ENCODE measurements around the gene RPS15. TPM values are rescaled to one million over a fixed set of nuclear protein-coding genes. Genes with fewer than 3 reads are reported as not detected.

RPS15 gene
- total and polyA plus RNA-seq, 2 of the 13 experiments (the other 11 are each of a cell fraction or from before 2014, with no cell fraction given), result 695 to 1,411 TPM

GRCh38 chr19:1470305-1471009, 32.3 kb downstream of the RPS15 start (continued):
- TF ChIP-seq ZNF530 (CRISPR knock-in tag; IDR thresholded peaks at IDR 0.05; ENCODE audit: low read depth) (no peak), CHCHD3 (CRISPR knock-in tag; IDR thresholded peaks at IDR 0.05) (peak; percentile 79; the same call in 1 of the 2 replicates), CAMTA2 (CRISPR knock-in tag; IDR thresholded peaks at IDR 0.05; ENCODE audit: borderline replicate concordance) (0 out of 2 replicates have a peak, but pooled peaks have one; percentile 39), ZNF331 (CRISPR knock-in tag; IDR thresholded peaks at IDR 0.05) (no peak), ZNF746 (CRISPR knock-in tag; IDR thresholded peaks at IDR 0.05) (0 out of 2 replicates have a peak, but pooled peaks have one; percentile 7), ZNF605 (CRISPR knock-in tag; IDR thresholded peaks at IDR 0.05) (peak; percentile 26; the same call in 1 of the 2 replicates), PCBP1 (IDR thresholded peaks at IDR 0.05; ENCODE audit: borderline replicate concordance, low read depth, low read length) (peak; percentile 11; the same call in 1 of the 2 replicates), AGO2 (optimal IDR thresholded peaks at IDR 0.05; ENCODE audit: low read depth, low read length) (peak; percentile 90), KDM2A (CRISPR knock-in tag; IDR thresholded peaks at IDR 0.05; ENCODE audit: borderline replicate concordance, low read depth) (peak; percentile 87), ZFP91 (CRISPR knock-in tag; IDR thresholded peaks at IDR 0.05; ENCODE audit: borderline replicate concordance) (peak; percentile 60; the same call in 1 of the 2 replicates), ZNF614 (CRISPR knock-in tag; IDR thresholded peaks at IDR 0.05; ENCODE audit: borderline replicate concordance) (no peak), RARA (CRISPR knock-in tag; IDR thresholded peaks at IDR 0.05) (no peak), POLR2G (IDR thresholded peaks at IDR 0.05; ENCODE audit: low read depth, low read length) (peak; percentile 30; the same call in 1 of the 2 replicates), ZFX (CRISPR knock-in tag; IDR thresholded peaks at IDR 0.05; ENCODE audit: low read depth) (peak; percentile 88), MTA3 (CRISPR knock-in tag; IDR thresholded peaks at IDR 0.05) (no peak), NFYB (CRISPR knock-in tag; IDR thresholded peaks at IDR 0.05) (no peak), ATF7 (IDR thresholded peaks at IDR 0.05) (no peak), ATF7 (CRISPR knock-in tag; IDR thresholded peaks at IDR 0.05) (no peak), ZNF280D (CRISPR knock-in tag; IDR thresholded peaks at IDR 0.05) (no peak), PCBP2 (optimal IDR thresholded peaks at IDR 0.05; ENCODE audit: low read depth, low read length, poor library complexity, severe bottlenecking) (no peak), ZNF441 (CRISPR knock-in tag; IDR thresholded peaks at IDR 0.05; ENCODE audit: borderline replicate concordance) (peak; percentile 43; the same call in 1 of the 2 replicates), PBX2 (CRISPR knock-in tag; IDR thresholded peaks at IDR 0.05) (no peak), KLF16 (CRISPR knock-in tag; IDR thresholded peaks at IDR 0.05) (0 out of 4 replicates have a peak, but pooled peaks of 1 of the 2 experiments have one; percentile 14), PAX8 (CRISPR knock-in tag; IDR thresholded peaks at IDR 0.05; ENCODE audit: borderline replicate concordance) (0 out of 2 replicates have a peak, but pooled peaks have one; percentile 45), SPEN (CRISPR knock-in tag; IDR thresholded peaks at IDR 0.05; ENCODE audit: low read depth) (no peak; the same call in 1 of the 2 replicates)
